Epithelial cell of esophagus (primary cell): Measurements from ENCODE around the gene WNK2.
A peak's percentile ranks its signal among the peaks of the same experiment; 100 is the strongest.

Experiments
- DNase-seq: peaks from one replicate; pipeline ENCODE4 v3.0.0; 2010; ENCODE audit warnings: low read depth
- H3K4me3 ChIP-seq: 2 replicates; pipeline ENCODE4 v1.5.1; 2011; ENCODE audit warnings: mild to moderate bottlenecking, low read length, control low read depth
- CTCF ChIP-seq: IDR thresholded peaks from 2 replicates; pipeline ENCODE4 v1.5.1; 2011; ENCODE audit warnings: low read depth, mild to moderate bottlenecking, low read length, control low read depth, inconsistent platforms; ENCODE audit not compliant: insufficient read depth; ENCODE audit errors: missing control alignments

The WNK2 gene

GRCh38 chr9:93268551-93269314 lies 84.8 kb downstream of the WNK2 start:
- no peak for DNase-seq
- TF ChIP-seq CTCF = no peak
- H3K4me3 ChIP-seq = no peak overlapping the region

GRCh38 chr9:93270976-93271375 lies 87.0 kb downstream of the WNK2 start:
- peak; percentile 32 for DNase-seq
- H3K4me3 ChIP-seq = no peak overlapping the region
- TF ChIP-seq CTCF = no peak

- no peak for DNase-seq
- no peak for TF ChIP-seq CTCF
- no peak overlapping the region for H3K4me3 ChIP-seq
Observed at GRCh38 chr9:93276973-93277372, 93.0 kb downstream of the WNK2 start.

GRCh38 chr9:93278144-93278543 lies 94.2 kb downstream of the WNK2 start:
- no peak for DNase-seq
- no peak overlapping the region for H3K4me3 ChIP-seq
- no peak for TF ChIP-seq CTCF

DNA sequence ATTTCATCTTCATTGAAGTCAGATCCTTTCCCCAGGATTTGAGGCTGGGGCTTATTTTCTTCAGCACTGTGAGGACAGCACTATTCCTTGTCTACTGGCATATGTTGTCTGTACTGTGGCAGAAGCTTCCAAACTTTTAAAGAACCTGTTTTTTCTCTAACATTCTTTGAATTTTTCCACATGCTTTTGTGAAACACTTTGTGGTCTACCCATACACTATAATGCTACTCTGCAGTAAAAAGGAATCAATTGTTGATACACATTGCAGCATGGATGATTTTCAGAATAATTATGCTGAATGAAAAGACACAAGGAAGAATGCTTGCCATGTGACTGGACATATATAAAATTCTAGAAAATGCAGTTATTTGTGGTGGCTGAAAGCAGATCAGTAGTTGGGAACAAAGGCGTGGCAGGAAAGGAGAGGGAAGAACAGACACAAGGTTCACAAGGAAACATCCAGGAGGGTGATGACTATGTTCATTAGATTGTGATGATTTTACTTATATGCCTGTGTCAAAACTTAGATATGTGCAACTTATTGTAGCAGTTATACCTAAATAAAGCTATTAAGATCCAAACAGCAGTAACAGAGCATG lies 96.8 kb downstream of the WNK2 start:
- H3K4me3 ChIP-seq = no peak overlapping the region
- DNase-seq = peak; percentile 22
- TF ChIP-seq CTCF = no peak

- no peak overlapping the region for H3K4me3 ChIP-seq
- no peak for TF ChIP-seq CTCF
- DNase-seq = no peak
Observed at GRCh38 chr9:93286252-93287188, 102.6 kb downstream of the WNK2 start.
